ENCODE data around the gene SLC7A8. TPM values are rescaled to one million over a fixed set of nuclear protein-coding genes. Genes with fewer than 3 reads are reported as not detected.
A peak's percentile ranks its signal among the peaks of the same experiment; 100 is the strongest.

Gene SLC7A8
- total RNA-seq, 1 donor from 2014 or later = 28.3 TPM

- H3K4me1 Mint-ChIP-seq (ENCODE audit: low read depth) = peaks cover 14% of the 10 kb centered on the region
- H3K9me3 Mint-ChIP-seq (ENCODE audit: low read depth) = no peaks in the 10 kb centered on the region
- H3K4me3 Mint-ChIP-seq (ENCODE audit: low read depth) = no peak overlapping the region
- no peaks in the 10 kb centered on the region for H3K36me3 Mint-ChIP-seq (ENCODE audit: insufficient read depth)
- no peak overlapping the region for H3K27ac Mint-ChIP-seq
- no peaks in the 10 kb centered on the region for H3K27me3 Mint-ChIP-seq
- TF ChIP-seq, protein P1, sequence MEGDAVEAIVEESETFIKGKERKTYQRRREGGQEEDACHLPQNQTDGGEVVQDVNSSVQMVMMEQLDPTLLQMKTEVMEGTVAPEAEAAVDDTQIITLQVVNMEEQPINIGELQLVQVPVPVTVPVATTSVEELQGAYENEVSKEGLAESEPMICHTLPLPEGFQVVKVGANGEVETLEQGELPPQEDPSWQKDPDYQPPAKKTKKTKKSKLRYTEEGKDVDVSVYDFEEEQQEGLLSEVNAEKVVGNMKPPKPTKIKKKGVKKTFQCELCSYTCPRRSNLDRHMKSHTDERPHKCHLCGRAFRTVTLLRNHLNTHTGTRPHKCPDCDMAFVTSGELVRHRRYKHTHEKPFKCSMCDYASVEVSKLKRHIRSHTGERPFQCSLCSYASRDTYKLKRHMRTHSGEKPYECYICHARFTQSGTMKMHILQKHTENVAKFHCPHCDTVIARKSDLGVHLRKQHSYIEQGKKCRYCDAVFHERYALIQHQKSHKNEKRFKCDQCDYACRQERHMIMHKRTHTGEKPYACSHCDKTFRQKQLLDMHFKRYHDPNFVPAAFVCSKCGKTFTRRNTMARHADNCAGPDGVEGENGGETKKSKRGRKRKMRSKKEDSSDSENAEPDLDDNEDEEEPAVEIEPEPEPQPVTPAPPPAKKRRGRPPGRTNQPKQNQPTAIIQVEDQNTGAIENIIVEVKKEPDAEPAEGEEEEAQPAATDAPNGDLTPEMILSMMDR (IDR thresholded peaks at IDR 0.05; ENCODE audit: unreplicated experiment) = no peak
- no peak for DNase-seq (ENCODE audit: low spot score, unreplicated experiment)
Measured at GRCh38 chr14:23173796-23174195, 9.7 kb downstream of the SLC7A8 start.

DNA sequence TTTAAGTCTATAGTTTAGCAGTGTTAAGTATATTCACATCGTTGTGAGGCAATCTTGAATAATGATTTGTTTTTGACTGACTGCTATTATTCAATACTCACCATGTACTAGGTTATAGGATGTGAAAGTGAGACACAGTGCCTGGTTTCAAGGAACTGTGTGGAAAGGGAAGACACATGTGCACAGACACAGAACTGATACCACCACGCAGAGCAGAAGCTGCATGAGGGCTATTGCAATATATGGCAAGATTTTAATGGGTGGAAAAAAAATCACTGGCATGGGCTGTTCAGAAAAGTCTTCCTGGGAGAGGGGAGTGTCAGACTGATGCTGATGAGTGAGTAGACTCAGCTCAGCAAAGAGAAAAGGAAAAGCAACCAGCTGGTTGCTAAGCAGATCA lies 10.4 kb downstream of the SLC7A8 start:
- Mint-ChIP-seq H3K36me3 (ENCODE audit: insufficient read depth) (no peaks in the 10 kb centered on the region), H3K27me3 (no peaks in the 10 kb centered on the region), H3K27ac (no peak overlapping the region), H3K4me1 (ENCODE audit: low read depth) (peaks cover 18% of the 10 kb centered on the region), H3K9me3 (ENCODE audit: low read depth) (no peaks in the 10 kb centered on the region), H3K4me3 (ENCODE audit: low read depth) (no peak overlapping the region)
- TF ChIP-seq, protein P1 (IDR thresholded peaks at IDR 0.05; ENCODE audit: unreplicated experiment) = no peak
- DNase-seq (ENCODE audit: low spot score, unreplicated experiment) = no peak

GRCh38 chr14:23172574-23172973 lies 10.9 kb downstream of the SLC7A8 start:
- H3K27ac Mint-ChIP-seq = no peak overlapping the region
- H3K36me3 Mint-ChIP-seq (ENCODE audit: insufficient read depth) = no peaks in the 10 kb centered on the region
- H3K4me1 Mint-ChIP-seq (ENCODE audit: low read depth) = peaks cover 18% of the 10 kb centered on the region
- H3K9me3 Mint-ChIP-seq (ENCODE audit: low read depth) = no peaks in the 10 kb centered on the region
- TF ChIP-seq, protein P1 (IDR thresholded peaks at IDR 0.05; ENCODE audit: unreplicated experiment) = no peak
- no peaks in the 10 kb centered on the region for H3K27me3 Mint-ChIP-seq
- DNase-seq (ENCODE audit: low spot score, unreplicated experiment) = no peak
- no peak overlapping the region for H3K4me3 Mint-ChIP-seq (ENCODE audit: low read depth)

- DNase-seq (ENCODE audit: low spot score, unreplicated experiment) = no peak
- H3K9me3 Mint-ChIP-seq (ENCODE audit: low read depth) = no peaks in the 10 kb centered on the region
- H3K36me3 Mint-ChIP-seq (ENCODE audit: insufficient read depth) = no peaks in the 10 kb centered on the region
- peaks cover 15% of the 10 kb centered on the region for H3K4me1 Mint-ChIP-seq (ENCODE audit: low read depth)
- peak overlapping the region; percentile 7 for H3K27ac Mint-ChIP-seq
- no peak overlapping the region for H3K4me3 Mint-ChIP-seq (ENCODE audit: low read depth)
- TF ChIP-seq, protein P1 (IDR thresholded peaks at IDR 0.05; ENCODE audit: unreplicated experiment) = no peak
- H3K27me3 Mint-ChIP-seq = no peaks in the 10 kb centered on the region
Measured at GRCh38 chr14:23172096-23172495, 11.4 kb downstream of the SLC7A8 start.

GRCh38 chr14:23171222-23171975 lies 12.1 kb downstream of the SLC7A8 start:
- Mint-ChIP-seq H3K4me3 (ENCODE audit: low read depth) (no peak overlapping the region), H3K36me3 (ENCODE audit: insufficient read depth) (peaks cover under 1% of the 10 kb centered on the region), H3K27me3 (no peaks in the 10 kb centered on the region), H3K9me3 (ENCODE audit: low read depth) (no peaks in the 10 kb centered on the region), H3K4me1 (ENCODE audit: low read depth) (peaks cover 15% of the 10 kb centered on the region), H3K27ac (no peak overlapping the region)
- no peak for DNase-seq (ENCODE audit: low spot score, unreplicated experiment)
- TF ChIP-seq, protein P1 (IDR thresholded peaks at IDR 0.05; ENCODE audit: unreplicated experiment) = no peak

Measured in progenitor cell of endocrine pancreas (in vitro differentiated cells).